NCI-H2196 (cell line): ENCODE data around the gene IGFBPL1.
"Not testable (repeated sequence)": the region's sequence is repeated elsewhere in the genome, so short reads cannot be mapped to it uniquely, and the experiment has no call there.

ENCODE experiments used
- DNase-seq: peaks from one replicate; lab custom pipeline; 2025; ENCODE audit not compliant: unreplicated experiment; lab: John Stamatoyannopoulos, UW

Gene IGFBPL1, protein sequence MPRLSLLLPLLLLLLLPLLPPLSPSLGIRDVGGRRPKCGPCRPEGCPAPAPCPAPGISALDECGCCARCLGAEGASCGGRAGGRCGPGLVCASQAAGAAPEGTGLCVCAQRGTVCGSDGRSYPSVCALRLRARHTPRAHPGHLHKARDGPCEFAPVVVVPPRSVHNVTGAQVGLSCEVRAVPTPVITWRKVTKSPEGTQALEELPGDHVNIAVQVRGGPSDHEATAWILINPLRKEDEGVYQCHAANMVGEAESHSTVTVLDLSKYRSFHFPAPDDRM

GRCh38 chr9:38423973-38424843 is at the start of gene IGFBPL1:
Gene IGFBPL1, minus strand, starts transcription at chr9:38424454. Its CDS starts 30 bp downstream, at chr9:38424424.
- DNase-seq: peak; percentile 88

- not testable (repeated sequence) for DNase-seq
Observed at GRCh38 chr9:38472583-38473249, 48.5 kb upstream of the IGFBPL1 start.

- no peak for DNase-seq
Observed at GRCh38 chr9:38467404-38467803, 43.1 kb upstream of the IGFBPL1 start.

- no peak for DNase-seq
Observed at GRCh38 chr9:38453835-38454234, 29.6 kb upstream of the IGFBPL1 start.

DNA sequence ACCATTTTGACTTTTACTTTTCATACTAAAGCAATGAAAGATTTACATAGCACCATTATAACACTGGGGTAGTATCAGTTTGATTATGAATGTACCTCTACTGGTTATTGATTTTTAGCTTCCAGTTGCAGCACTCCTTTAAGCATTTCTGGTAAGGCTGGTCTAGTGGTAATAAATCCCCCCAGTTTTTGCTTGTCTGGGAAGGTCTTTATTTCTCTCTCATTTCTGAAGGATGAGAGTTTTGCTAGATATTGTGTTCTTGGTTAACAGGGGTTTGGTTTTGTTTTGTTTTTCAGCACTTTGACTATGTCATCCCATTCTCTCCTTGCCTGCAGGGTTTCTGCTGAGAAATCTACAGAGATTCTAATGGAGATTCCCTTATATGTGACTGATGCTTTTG is 26.9 kb upstream of the IGFBPL1 start:
- DNase-seq: no peak

DNA sequence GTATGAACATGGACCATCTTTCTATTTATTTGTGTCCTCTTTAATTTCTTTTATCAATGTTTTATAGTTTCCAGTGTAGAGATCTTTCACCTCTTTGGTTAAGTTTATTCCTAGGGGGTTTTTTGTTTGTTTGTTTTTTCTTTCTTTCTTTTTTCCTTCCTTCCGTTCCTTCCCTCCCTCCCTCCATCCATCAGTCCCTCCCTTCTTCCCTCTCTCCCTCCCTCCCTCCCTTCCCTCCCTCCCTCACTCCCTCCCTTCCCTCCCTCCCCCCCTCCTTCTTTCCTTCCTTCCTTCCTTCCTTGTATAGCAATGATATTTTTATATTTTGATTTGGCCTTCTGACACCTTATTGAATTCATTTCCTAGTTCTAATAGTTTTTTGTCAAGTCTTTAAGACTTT is 23.4 kb upstream of the IGFBPL1 start:
- DNase-seq: no peak

- no peak for DNase-seq
Observed at GRCh38 chr9:38445154-38446043, 21.1 kb upstream of the IGFBPL1 start.

DNA sequence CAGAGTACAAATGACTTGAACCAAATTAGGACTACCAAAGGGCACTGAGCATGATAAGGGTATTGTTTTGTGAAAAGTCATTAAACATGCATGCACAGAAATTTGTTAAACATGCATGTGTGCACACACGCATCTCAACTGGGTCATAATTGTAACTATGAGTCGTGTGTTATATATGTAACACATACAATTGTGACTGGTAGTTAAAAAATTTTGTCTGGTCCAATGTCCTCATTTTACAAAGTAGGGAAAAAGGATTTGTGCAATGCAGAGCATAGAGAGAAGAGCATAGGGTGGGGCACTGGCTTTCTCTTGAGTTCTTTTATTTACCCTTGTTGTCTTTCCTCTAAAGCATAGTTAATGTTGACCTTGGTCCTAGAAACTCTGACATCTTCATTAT is 19.3 kb upstream of the IGFBPL1 start:
- no peak for DNase-seq

- no peak for DNase-seq
Observed at GRCh38 chr9:38443181-38443580, 18.9 kb upstream of the IGFBPL1 start.

DNA sequence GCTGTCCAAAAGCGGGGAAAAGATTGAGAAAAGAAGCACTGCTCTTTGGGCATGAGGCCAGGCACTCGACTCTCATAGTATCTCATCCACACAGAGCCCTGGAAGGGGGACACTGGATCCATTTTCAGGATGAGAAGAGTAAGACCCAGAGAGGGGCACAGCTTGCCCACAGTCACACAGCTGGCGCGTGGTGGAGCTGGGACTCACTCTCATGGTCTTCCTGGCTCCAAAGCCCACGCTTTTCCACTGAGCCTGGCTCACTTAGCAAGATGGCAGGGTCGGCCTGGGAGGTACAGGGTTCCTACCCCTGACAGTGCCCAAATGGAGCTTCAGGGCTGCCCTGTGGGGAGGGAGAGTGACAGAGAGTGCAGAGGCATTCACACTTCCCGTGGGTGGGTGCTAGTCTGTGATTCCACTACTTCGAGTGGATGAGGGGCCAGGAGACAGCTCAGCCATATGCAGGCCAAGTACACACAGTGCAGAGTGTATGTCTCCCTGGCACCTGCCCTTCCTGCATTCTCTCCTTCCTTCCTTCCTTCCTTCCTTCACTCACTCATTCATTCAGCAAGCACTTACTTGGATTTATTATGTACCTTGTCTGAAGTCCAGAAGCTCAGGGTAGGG is 18.3 kb upstream of the IGFBPL1 start:
- no peak for DNase-seq

DNA sequence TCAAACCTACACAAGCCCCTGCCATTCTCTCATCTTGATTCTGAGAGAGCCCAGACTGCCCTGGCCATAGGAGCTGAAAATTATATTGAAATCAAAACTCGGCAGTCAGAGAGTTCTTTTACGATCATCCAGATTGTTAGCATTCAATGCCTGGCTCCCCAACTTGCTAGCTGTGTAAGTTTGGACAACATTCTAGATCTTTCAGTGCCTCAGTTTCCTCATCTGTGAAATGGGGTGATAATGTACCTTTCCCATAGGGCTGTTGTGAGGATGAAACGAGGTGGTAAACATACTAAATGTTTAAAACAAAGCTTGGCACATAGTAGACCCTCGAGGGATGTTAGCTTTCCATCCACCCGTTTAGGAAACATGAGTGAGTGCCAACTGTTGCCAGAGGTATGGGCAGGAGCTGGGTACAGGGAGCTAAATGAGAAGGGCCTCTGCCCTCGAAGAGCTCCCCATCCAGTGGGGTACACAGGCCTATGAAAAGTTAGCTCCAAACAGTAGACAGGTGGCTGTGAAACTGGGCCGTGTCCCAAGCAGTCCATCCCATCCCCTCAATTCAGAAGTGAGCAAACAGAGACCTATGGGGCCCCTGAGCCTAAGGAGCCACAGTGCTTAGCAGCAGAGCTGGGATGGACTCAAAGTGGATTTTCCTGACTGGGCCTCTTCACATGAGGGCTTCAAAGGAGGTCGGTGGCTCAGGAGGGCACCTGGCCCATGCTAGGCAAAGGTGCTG is 17.3 kb upstream of the IGFBPL1 start:
- DNase-seq: no peak

GRCh38 chr9:38440516-38440915 is 16.3 kb upstream of the IGFBPL1 start:
- DNase-seq: no peak

GRCh38 chr9:38439916-38440301 is 15.7 kb upstream of the IGFBPL1 start:
- DNase-seq: no peak

DNA sequence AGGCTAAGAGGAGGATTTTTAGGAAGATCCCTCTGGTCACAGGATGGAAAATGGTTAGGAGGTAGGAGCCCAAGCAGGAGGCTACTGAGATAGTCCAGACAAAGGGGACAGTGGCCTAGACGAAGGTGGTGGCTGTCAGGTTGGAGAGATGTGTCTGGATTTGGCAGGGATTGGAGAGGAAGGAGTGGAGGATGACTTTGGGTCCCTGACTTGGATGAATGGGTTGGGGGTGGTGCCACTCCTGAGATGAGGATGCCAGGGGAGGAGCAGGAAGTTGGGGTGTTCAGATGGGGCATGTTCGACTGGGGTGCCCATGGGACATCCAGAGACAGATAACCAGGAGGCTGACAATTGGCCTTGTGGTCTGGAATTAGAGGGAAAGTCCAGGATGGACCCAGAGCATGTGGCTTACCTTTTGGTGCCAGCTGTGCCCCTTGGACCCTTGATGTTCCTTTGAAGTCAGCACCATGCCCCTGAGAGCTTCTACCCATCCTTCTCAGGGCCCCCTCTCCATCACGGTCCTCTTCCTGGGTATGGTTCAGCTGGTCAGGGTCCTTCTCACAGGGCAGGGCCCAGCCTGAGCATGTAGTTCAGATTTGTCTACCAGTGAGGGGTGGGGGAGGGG is 15.1 kb upstream of the IGFBPL1 start:
- DNase-seq: no peak

GRCh38 chr9:38437193-38437823 is 13.1 kb upstream of the IGFBPL1 start:
- DNase-seq: peak; percentile 37

DNA sequence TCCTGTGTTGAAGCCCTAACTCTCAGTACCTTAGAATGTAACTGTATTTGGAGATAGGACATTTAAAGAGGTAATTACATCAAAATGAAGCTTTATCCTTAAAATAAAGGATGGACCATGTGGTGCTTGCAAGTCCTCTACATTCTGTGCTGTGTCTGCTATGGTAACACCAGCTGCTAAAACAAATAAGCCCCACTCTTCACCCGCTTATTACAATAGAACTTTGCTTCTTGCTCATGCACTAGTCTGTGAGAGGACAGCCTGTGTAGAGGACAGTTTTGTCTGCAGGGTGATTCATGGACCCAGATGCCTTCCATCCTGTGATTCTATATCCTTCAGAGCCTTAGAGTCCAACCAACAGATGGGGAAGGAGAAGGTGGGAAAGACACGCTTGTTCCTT is 12.5 kb upstream of the IGFBPL1 start:
- no peak for DNase-seq

DNA sequence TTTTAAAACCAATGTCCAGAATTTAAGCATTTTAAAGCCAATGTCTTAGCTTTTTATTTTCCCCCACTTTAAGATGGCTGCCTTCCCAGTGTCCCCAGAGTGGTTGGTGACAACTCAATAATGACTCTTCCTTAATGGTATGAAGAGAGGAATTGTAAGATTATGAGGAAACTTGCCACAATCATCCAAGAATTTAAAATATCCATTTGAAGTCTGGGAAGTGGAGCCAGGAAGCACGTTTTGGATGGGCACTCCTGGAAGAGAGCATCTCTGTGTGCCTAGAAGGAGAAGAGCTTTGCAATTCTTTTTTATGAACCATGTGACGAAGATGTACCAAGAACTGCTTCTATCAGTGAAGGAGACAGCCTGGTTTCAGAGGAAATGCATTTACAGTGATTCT is 11.3 kb upstream of the IGFBPL1 start:
- no peak for DNase-seq

GRCh38 chr9:38434853-38435252 is 10.6 kb upstream of the IGFBPL1 start:
- DNase-seq: no peak

DNA sequence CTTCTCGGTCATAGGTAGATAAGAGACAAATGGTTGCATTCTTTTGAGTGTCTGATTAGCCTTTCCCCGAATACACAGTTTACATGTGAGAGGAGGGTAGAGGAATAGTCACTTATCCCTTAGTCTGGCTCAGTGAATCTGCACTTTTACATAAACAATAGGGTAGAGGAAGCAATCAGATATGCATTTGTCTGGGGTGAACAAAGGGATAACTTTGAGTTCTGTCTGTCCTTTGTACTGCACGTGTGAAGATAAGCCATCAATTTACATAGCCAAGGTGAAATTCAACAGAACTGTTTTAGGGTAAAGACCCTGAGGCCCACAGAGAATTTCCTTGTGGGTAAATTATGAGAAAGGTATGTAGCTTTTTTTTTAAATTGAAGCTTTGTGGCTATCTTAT is 10.1 kb upstream of the IGFBPL1 start:
- no peak for DNase-seq
